ENCODE results near the gene ZRANB3.

GRCh38 chr2:135531231-135532197, 496 bp upstream of the ZRANB3 start, which contains the start of gene R3HDM1:
- TF ChIP-seq CTCF (CRISPR knock-in tag; IDR thresholded peaks at IDR 0.05), result peak; percentile 73
- TF ChIP-seq ZNF292 (CRISPR knock-in tag; IDR thresholded peaks at IDR 0.05; ENCODE audit: borderline replicate concordance, low read depth), result no peak
- no peak for TF ChIP-seq ETV6 (CRISPR knock-in tag; conservative IDR thresholded peaks at IDR 0.05)
- no peak for TF ChIP-seq SMARCC2 (IDR thresholded peaks at IDR 0.05)
- TF ChIP-seq ZNF543 (CRISPR knock-in tag; IDR thresholded peaks at IDR 0.05), result no peak
- no peak for TF ChIP-seq SRF (IDR thresholded peaks at IDR 0.05; ENCODE audit: low read depth, low read length)
- no peak for TF ChIP-seq HNF1B (CRISPR knock-in tag; IDR thresholded peaks at IDR 0.05)
- peak; percentile 59; the same call in 1 of the 2 replicates for TF ChIP-seq ARID2 (CRISPR knock-in tag; IDR thresholded peaks at IDR 0.05; ENCODE audit: borderline replicate concordance)
- TF ChIP-seq PCBP1 (IDR thresholded peaks at IDR 0.05; ENCODE audit: borderline replicate concordance, low read depth, low read length), result no peak
- TF ChIP-seq NFRKB (IDR thresholded peaks at IDR 0.05), result no peak
- peak; percentile 64 to 69 for TF ChIP-seq POLR2A (IDR thresholded peaks at IDR 0.05; ENCODE audit: insufficient read depth in 1 of 2, low read depth in 2 of 2, low read length in 2 of 2)
- peak; percentile 97 for TF ChIP-seq DNMT1 (CRISPR knock-in tag; IDR thresholded peaks at IDR 0.05)
- TF ChIP-seq TAF1 (CRISPR knock-in tag; IDR thresholded peaks at IDR 0.05), result peak; percentile 67
- no peak for TF ChIP-seq NR2C2 (CRISPR knock-in tag; IDR thresholded peaks at IDR 0.05; ENCODE audit: borderline replicate concordance)

All from HepG2 (cell line).